Ishikawa (cell line): ENCODE data around the gene STX17.

Experiments used
- CEBPB ChIP-seq: IDR thresholded peaks from 2 replicates; pipeline ENCODE4 v1.6.1; 2012
- CREB1 ChIP-seq: IDR thresholded peaks from 2 replicates; pipeline ENCODE4 v1.6.1; 2012; ENCODE audit warnings: low read depth
- EGR1 ChIP-seq: IDR thresholded peaks from 2 replicates; pipeline ENCODE4 v1.6.1; 2012
- EP300 ChIP-seq: IDR thresholded peaks from 2 replicates; pipeline ENCODE4 v1.6.1; 2012; ENCODE audit warnings: borderline replicate concordance
- FOXM1 ChIP-seq: IDR thresholded peaks from 2 replicates; pipeline ENCODE4 v1.6.1; 2012; ENCODE audit warnings: low read depth, borderline replicate concordance
- MAX ChIP-seq: IDR thresholded peaks from 2 replicates; pipeline ENCODE4 v1.6.1; 2012
- NFIC ChIP-seq: IDR thresholded peaks from 2 replicates; pipeline ENCODE4 v1.6.1; 2012
- RAD21 ChIP-seq: IDR thresholded peaks from 2 replicates; pipeline ENCODE4 v1.6.1; 2012; ENCODE audit warnings: low read depth
- REST ChIP-seq: IDR thresholded peaks from 2 replicates; pipeline ENCODE4 v1.6.1; 2012; ENCODE audit warnings: low read depth, mild to moderate bottlenecking
- TAF1 ChIP-seq: IDR thresholded peaks from 2 replicates; pipeline ENCODE4 v1.6.1; 2012; ENCODE audit warnings: low read depth, mild to moderate bottlenecking
- TCF12 ChIP-seq: IDR thresholded peaks from 2 replicates; pipeline ENCODE4 v1.6.1; 2012; ENCODE audit warnings: low read depth
- TEAD4 ChIP-seq: IDR thresholded peaks from 2 replicates; pipeline ENCODE4 v1.6.1; 2012
- USF1 ChIP-seq: IDR thresholded peaks from 2 replicates; pipeline ENCODE4 v1.6.1; 2012
- YY1 ChIP-seq: IDR thresholded peaks from 2 replicates; pipeline ENCODE4 v1.6.1; 2012; ENCODE audit warnings: low read depth
- ZBTB7A ChIP-seq: IDR thresholded peaks from 2 replicates; pipeline ENCODE4 v1.6.1; 2012; ENCODE audit warnings: low read depth

STX17 gene

GRCh38 chr9:99906403-99907207, at the start of gene STX17:
Gene STX17 (plus strand): TSS chr9:99906654. CDS start chr9:99915240, 8,586 bp downstream.
- TF ChIP-seq REST (no peak), CREB1 (no peak), MAX (peak; percentile 69), ZBTB7A (peak; percentile 39; the same call in 1 of the 2 replicates), EP300 (peak; percentile 20; the same call in 1 of the 2 replicates), TAF1 (peak; percentile 53), YY1 (peak; percentile 13; the same call in 1 of the 2 replicates)

GRCh38 chr9:99858087-99858486, 48.4 kb upstream of the STX17 start:
- no peak for TF ChIP-seq TCF12
- TF ChIP-seq MAX, result no peak
- TF ChIP-seq TAF1, result no peak
- no peak for TF ChIP-seq EP300
- no peak for TF ChIP-seq RAD21
- TF ChIP-seq CREB1, result no peak
- no peak for TF ChIP-seq NFIC
- no peak for TF ChIP-seq CEBPB
- TF ChIP-seq REST, result no peak
- no peak for TF ChIP-seq ZBTB7A
- TF ChIP-seq TEAD4, result no peak
- TF ChIP-seq YY1, result no peak
- TF ChIP-seq USF1, result no peak
- no peak for TF ChIP-seq FOXM1
- TF ChIP-seq EGR1, result no peak

GRCh38 chr9:99859243-99859980, 47.0 kb upstream of the STX17 start:
- TF ChIP-seq REST (no peak), NFIC (no peak), EP300 (no peak), YY1 (no peak), TEAD4 (no peak), CREB1 (no peak), ZBTB7A (no peak), MAX (no peak), RAD21 (no peak), EGR1 (no peak), USF1 (no peak), TAF1 (no peak), FOXM1 (no peak), CEBPB (no peak), TCF12 (no peak)
